Naive B cell (primary cell): Measurements from ENCODE around the gene TENT5A. TPM values are rescaled to one million over a fixed set of nuclear protein-coding genes. Genes with fewer than 3 reads are reported as not detected.
"Not testable (repeated sequence)": the region's sequence is repeated elsewhere in the genome, so short reads cannot be mapped to it uniquely, and the experiment has no call there.

Experiments
- ATAC-seq, 2 donors: fragments of 150-1000 bp; cut with Tn5 transposase; 2 replicates each; pipeline ENCODE4 v1.10.0; 2021; ENCODE audit warnings: low read depth in 2 of 2, mild to moderate bottlenecking in 2 of 2, moderate library complexity in 2 of 2
- DNase-seq: peaks from one replicate; pipeline ENCODE4 v3.0.0; 2022
- H3K27ac Mint-ChIP-seq, 6 donors: one replicate each; pipeline ENCODE4 v1.8.0; 2020 to 2022; ENCODE audit warnings: mild to moderate bottlenecking in 6 of 6, mixed read lengths in 6 of 6, moderate library complexity in 5 of 6, inconsistent platforms in 2 of 6
- H3K27me3 Mint-ChIP-seq, 3 donors: one replicate each; pipeline ENCODE4 v1.8.0; 2021 to 2022; ENCODE audit warnings: mixed read lengths in 3 of 3, mild to moderate bottlenecking in 1 of 3
- H3K36me3 Mint-ChIP-seq, 2 donors: one replicate each; pipeline ENCODE4 v1.8.0; 2020 to 2022; ENCODE audit warnings: mixed read lengths in 2 of 2, inconsistent platforms in 1 of 2, mild to moderate bottlenecking in 1 of 2
- H3K4me1 Mint-ChIP-seq, 3 donors: one replicate each; pipeline ENCODE4 v1.8.0; 2020 to 2022; ENCODE audit warnings: mixed read lengths in 3 of 3, inconsistent platforms in 1 of 3, mild to moderate bottlenecking in 1 of 3, moderate library complexity in 1 of 3
- H3K4me3 Mint-ChIP-seq, 8 donors: one replicate each; pipeline ENCODE4 v1.8.0; 2020 to 2022; ENCODE audit warnings: mild to moderate bottlenecking in 8 of 8, mixed read lengths in 8 of 8, moderate library complexity in 8 of 8, inconsistent platforms in 2 of 8
- H3K9me3 Mint-ChIP-seq, 7 donors: one replicate each; pipeline ENCODE4 v1.8.0; 2020 to 2022; ENCODE audit warnings: mixed read lengths in 7 of 7, mild to moderate bottlenecking in 5 of 7, inconsistent platforms in 2 of 7, moderate library complexity in 1 of 7
- polyA plus RNA-seq, 6 donors: library from polyadenylated mRNA; unstranded; fragments of 300-500 nt; fragmentation: Illumina TruSeq; gene quantifications; one replicate each; pipeline ENCODE4 v1.2.3, GENCODE V29; 2021; ENCODE audit warnings: low read depth in 6 of 6

Gene TENT5A
- polyA plus RNA-seq, 6 donors from 2014 or later: 8.4 to 16.7 (median 11.8) TPM

GRCh38 chr6:81753711-81754577 lies 1.5 kb upstream of the TENT5A start:
- Mint-ChIP-seq H3K9me3 (no peaks in the 10 kb centered on the region), H3K27me3 (no peaks in the 10 kb centered on the region), H3K4me1 (peaks cover 24 to 43% (median 29%) of the 10 kb centered on the region in 3 donors), H3K36me3 (peaks cover 9 to 13% of the 10 kb centered on the region in 2 donors), H3K27ac (peak overlapping the region; percentile 89 to 99 (median 98)), H3K4me3 (peak overlapping the region; percentile 92 to 99 (median 98))
- ATAC-seq: peak; percentile 62 to 64
- peak; percentile 89 for DNase-seq

- H3K36me3 Mint-ChIP-seq: peaks cover 9 to 21% of the 10 kb centered on the region in 2 donors
- H3K9me3 Mint-ChIP-seq: no peaks in the 10 kb centered on the region
- no peaks in the 10 kb centered on the region for H3K27me3 Mint-ChIP-seq
- peak overlapping the region; percentile 92 to 99 (median 98) for H3K4me3 Mint-ChIP-seq
- peak overlapping the region; percentile 89 to 99 (median 98) for H3K27ac Mint-ChIP-seq
- DNase-seq (peak; percentile 75), ATAC-seq (peak; percentile 36 to 42)
- peaks cover 27 to 45% (median 31%) of the 10 kb centered on the region in 3 donors for H3K4me1 Mint-ChIP-seq
Measured at GRCh38 chr6:81752921-81753710, 635 bp upstream of the TENT5A start.

- ATAC-seq: peak; percentile 4 to 11
- peak; percentile 49 for DNase-seq
- peak overlapping the region; percentile 88 to 99 (median 98) for H3K27ac Mint-ChIP-seq
- H3K4me1 Mint-ChIP-seq: peaks cover 30 to 48% (median 40%) of the 10 kb centered on the region in 3 donors
- H3K9me3 Mint-ChIP-seq: no peaks in the 10 kb centered on the region
- peaks cover 9 to 21% of the 10 kb centered on the region in 2 donors for H3K36me3 Mint-ChIP-seq
- H3K4me3 Mint-ChIP-seq: peak overlapping the region; percentile 92 to 99 (median 98)
- H3K27me3 Mint-ChIP-seq: no peaks in the 10 kb centered on the region
Measured at GRCh38 chr6:81751388-81752083, 945 bp downstream of the TENT5A start.

GRCh38 chr6:81750681-81751387 lies 1.6 kb downstream of the TENT5A start:
- Mint-ChIP-seq H3K27ac (peak overlapping the region; percentile 5 to 98 (median 85)), H3K4me1 (peaks cover 33 to 51% (median 47%) of the 10 kb centered on the region in 3 donors), H3K36me3 (peaks cover 9 to 21% of the 10 kb centered on the region in 2 donors), H3K9me3 (no peaks in the 10 kb centered on the region), H3K4me3 (peak overlapping the region; percentile 92 to 99 (median 98)), H3K27me3 (no peaks in the 10 kb centered on the region)
- no peak for DNase-seq
- no peak for ATAC-seq

- peak overlapping the region; percentile 92 to 99 (median 98) for H3K4me3 Mint-ChIP-seq
- ATAC-seq (no peak), DNase-seq (no peak)
- no peaks in the 10 kb centered on the region for H3K27me3 Mint-ChIP-seq
- no peaks in the 10 kb centered on the region for H3K9me3 Mint-ChIP-seq
- H3K36me3 Mint-ChIP-seq: peaks cover 9 to 21% of the 10 kb centered on the region in 2 donors
- peaks cover 34 to 53% (median 52%) of the 10 kb centered on the region in 3 donors for H3K4me1 Mint-ChIP-seq
- peak overlapping the region in 2 of 6 donors; percentile 70 to 89 for H3K27ac Mint-ChIP-seq
Measured at GRCh38 chr6:81750200-81750599, 2.3 kb downstream of the TENT5A start.

GRCh38 chr6:81749707-81750106 lies 2.8 kb downstream of the TENT5A start:
- Mint-ChIP-seq H3K36me3 (peaks cover 9 to 21% of the 10 kb centered on the region in 2 donors), H3K4me1 (peaks cover 39 to 58% (median 57%) of the 10 kb centered on the region in 3 donors), H3K27me3 (no peaks in the 10 kb centered on the region), H3K27ac (peak overlapping the region in 1 of 6 donors; percentile 70), H3K9me3 (no peaks in the 10 kb centered on the region), H3K4me3 (peak overlapping the region; percentile 92 to 99 (median 98))
- ATAC-seq (no peak), DNase-seq (no peak)

GRCh38 chr6:81748994-81749393 lies 3.5 kb downstream of the TENT5A start:
- ATAC-seq: no peak
- DNase-seq: no peak
- Mint-ChIP-seq H3K27ac (no peak overlapping the region), H3K9me3 (no peaks in the 10 kb centered on the region), H3K4me1 (peaks cover 45 to 62% (median 61%) of the 10 kb centered on the region in 3 donors), H3K36me3 (peaks cover 9 to 21% of the 10 kb centered on the region in 2 donors), H3K27me3 (no peaks in the 10 kb centered on the region), H3K4me3 (peak overlapping the region in 5 of 8 donors; percentile 1 to 98 (median 92))

GRCh38 chr6:81747327-81747726 lies 5.2 kb downstream of the TENT5A start:
- H3K27ac Mint-ChIP-seq: no peak overlapping the region
- H3K9me3 Mint-ChIP-seq: no peaks in the 10 kb centered on the region
- no peaks in the 10 kb centered on the region for H3K27me3 Mint-ChIP-seq
- peaks cover 47 to 68% (median 59%) of the 10 kb centered on the region in 3 donors for H3K4me1 Mint-ChIP-seq
- ATAC-seq (no peak), DNase-seq (no peak)
- H3K36me3 Mint-ChIP-seq: peaks cover 9 to 21% of the 10 kb centered on the region in 2 donors
- H3K4me3 Mint-ChIP-seq: peak overlapping the region in 1 of 8 donors; percentile 31

GRCh38 chr6:81744131-81744530 lies 8.3 kb downstream of the TENT5A start:
- no peaks in the 10 kb centered on the region for H3K27me3 Mint-ChIP-seq
- H3K27ac Mint-ChIP-seq: no peak overlapping the region
- ATAC-seq (no peak), DNase-seq (no peak)
- no peaks in the 10 kb centered on the region for H3K9me3 Mint-ChIP-seq
- H3K4me3 Mint-ChIP-seq: no peak overlapping the region
- H3K4me1 Mint-ChIP-seq: peaks cover 25 to 43% (median 34%) of the 10 kb centered on the region in 3 donors
- peaks cover 2 to 10% of the 10 kb centered on the region in 2 donors for H3K36me3 Mint-ChIP-seq

- H3K36me3 Mint-ChIP-seq: peaks cover 0 to 5% of the 10 kb centered on the region in 2 donors
- H3K9me3 Mint-ChIP-seq: no peaks in the 10 kb centered on the region
- H3K27ac Mint-ChIP-seq: no peak overlapping the region
- H3K27me3 Mint-ChIP-seq: no peaks in the 10 kb centered on the region
- ATAC-seq (no peak), DNase-seq (no peak)
- H3K4me1 Mint-ChIP-seq: peaks cover 20 to 39% (median 29%) of the 10 kb centered on the region in 3 donors
- no peak overlapping the region for H3K4me3 Mint-ChIP-seq
Measured at GRCh38 chr6:81743649-81744048, 8.8 kb downstream of the TENT5A start.

GRCh38 chr6:81741689-81742088 lies 10.8 kb downstream of the TENT5A start:
- Mint-ChIP-seq H3K4me3 (no peak overlapping the region), H3K27me3 (no peaks in the 10 kb centered on the region), H3K27ac (no peak overlapping the region), H3K9me3 (no peaks in the 10 kb centered on the region), H3K4me1 (peaks cover 18 to 32% (median 29%) of the 10 kb centered on the region in 3 donors), H3K36me3 (no peaks in the 10 kb centered on the region)
- no peak for ATAC-seq
- no peak for DNase-seq

GRCh38 chr6:81740591-81740990 lies 11.9 kb downstream of the TENT5A start:
- peaks cover 14 to 24% (median 21%) of the 10 kb centered on the region in 3 donors for H3K4me1 Mint-ChIP-seq
- not testable (repeated sequence) for DNase-seq, H3K9me3 Mint-ChIP-seq, H3K4me3 Mint-ChIP-seq, H3K27ac Mint-ChIP-seq, H3K27me3 Mint-ChIP-seq, H3K36me3 Mint-ChIP-seq, ATAC-seq
